SK-N-DZ (cell line): ENCODE data around the gene KLF13.
"Not testable (repeated sequence)": the region's sequence is repeated elsewhere in the genome, so short reads cannot be mapped to it uniquely, and the experiment has no call there.

Source experiments
- DNase-seq: peaks from one replicate; pipeline ENCODE4 v3.0.0-alpha.2; 2015; ENCODE audit warnings: low spot score

Gene KLF13

DNA sequence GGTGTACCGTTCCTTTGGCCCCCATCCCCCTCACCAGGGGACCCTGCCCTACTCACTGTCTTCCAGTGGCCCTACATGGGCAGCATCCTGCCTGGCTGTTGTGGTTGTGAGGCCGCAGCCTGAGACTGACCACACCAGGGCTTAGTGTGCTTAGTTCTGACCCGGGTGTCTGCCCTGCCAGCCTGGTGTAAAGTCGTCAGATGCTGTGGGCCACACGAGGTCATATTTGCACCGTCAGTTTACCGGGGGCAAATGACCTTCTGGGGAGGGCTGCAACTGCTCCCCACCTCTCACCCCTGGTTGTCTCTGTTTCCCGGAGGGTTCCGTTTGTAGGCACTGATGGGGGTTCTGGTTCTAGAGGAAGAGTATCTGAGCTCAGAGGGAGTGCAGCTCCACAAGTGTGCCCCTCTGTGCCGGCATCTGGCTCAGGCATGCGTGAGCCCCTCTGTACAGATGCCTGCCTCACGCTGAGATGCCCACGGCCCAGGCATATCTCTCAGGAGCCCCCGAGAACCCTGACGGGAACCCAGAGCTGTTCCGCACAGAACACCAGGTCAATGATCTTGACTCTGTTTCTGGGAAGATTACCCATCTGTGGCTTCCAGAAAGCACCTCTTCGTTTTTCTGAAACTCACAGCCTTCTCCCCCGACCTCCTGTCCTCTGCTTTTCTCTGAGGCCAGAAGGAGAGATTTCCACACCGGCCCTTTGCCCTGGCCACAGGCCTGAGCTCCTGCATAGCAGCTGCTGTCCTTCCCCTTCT, 19.2 kb downstream of the KLF13 start:
- no peak for DNase-seq

DNA sequence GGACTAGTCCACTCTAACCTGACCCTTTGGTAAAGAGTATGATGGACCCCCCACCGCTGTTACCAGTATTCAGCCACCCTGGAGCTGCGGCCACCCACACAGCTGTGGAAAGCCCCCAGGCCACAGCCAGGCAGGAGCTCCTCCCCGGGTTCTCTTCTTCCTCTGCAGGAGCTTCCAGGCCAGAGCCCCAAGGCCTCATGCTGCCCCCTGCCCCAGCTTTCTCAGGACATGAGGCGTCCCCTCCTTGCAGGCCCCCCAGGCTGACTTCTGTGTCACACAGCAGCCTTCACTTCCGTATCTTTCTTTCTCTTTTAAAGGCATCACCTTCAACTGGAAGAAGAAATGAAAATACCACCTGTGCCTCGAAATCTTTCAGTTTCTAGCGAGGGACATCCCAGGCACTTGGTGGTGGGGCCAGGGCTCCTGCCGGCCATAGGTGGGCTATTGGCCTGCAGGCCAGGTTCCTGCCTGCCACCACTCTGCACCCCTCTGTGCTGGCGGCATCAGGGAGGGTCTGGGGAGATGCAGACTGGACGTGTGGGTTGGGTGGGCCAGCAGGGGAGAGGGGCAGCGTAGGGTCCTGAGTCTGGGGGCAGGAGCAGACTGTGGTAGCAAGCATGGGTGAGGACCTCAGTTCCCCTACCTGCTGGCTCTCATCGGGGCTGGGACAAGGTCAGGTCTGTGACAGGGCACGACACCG, 19.9 kb downstream of the KLF13 start:
- no peak for DNase-seq

DNA sequence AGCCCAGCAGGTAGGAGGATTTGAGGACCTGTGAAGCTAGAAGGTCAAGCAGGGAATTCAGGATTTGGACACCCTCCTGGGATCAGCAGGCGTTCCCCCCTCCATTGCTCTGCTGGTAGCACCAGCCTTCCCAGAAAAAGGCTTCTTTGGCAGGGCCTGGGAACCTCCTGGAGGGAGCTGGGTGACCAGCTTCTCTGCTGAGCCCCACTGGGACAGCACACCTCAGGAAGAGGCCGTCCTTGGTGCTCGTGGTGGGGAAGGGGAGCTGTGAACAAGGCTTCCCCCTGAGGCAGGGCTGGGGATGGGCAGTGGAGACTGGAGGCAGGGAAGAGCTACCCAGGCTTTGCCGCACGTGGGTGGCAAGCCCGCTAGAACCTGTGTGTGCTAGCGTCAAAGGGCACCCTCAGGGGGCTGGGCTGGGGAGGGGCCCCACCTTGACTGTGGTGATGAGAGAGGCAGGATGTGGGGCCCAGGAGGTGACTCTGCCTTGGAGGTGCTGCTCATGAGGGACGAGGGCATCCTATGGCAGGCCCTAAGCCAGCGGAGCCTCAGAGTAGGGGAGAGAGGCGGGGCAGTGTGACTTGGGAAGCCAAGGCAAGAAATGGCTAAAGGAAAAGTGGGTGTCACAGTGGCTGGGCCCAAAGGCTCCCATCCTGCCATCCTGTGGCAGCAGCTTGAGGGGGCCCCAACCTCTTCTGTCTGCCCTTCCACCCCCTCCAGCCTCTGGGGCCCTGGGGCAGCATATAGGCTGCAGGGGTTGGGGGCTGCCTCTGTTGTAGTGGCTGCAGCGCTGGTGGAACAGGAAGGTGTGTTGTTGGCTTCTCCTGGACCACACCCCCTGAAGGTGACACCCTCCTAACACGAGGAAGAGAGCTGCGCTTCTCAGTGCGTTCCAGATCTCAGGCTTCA, 20.7 kb downstream of the KLF13 start:
- no peak for DNase-seq

DNA sequence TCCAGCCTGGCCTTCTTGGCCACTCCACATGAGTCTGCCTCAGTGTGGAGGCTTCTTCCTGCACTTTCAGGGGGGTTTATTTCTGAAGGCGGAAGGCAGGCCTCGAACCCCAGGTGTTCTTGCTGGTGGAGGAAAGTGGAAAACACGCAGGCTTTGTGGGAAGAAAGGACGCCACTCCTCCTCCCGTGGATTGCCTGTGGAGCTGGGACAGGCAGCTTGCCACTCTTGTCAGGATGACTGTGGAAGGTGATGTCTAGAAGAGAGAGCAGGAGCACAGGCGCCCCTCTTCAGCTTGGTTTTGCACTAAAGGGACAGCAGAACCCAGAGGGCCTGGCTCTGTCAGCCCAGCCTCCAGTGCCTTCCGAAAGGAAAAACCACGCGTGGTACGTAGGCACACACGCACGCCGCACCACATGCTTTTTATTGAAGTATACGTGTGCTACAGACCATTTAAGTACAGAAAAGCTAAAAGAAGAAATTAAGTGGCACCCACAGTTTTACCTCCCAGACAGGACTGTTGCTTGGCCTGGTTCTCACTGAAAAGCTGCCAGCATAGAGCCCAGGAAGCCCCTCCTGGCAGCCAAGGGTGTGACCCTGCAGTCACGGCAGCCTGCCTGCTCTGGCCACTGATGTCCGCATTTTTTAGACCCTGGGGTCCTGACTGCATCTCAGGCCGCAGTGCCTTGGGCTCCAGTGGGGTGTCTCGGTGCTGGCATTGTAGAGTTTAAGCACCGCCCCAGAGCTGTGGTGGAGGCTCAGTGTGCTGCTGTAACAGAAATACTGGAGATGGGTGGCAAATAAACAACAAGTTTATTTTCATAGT, 21.6 kb downstream of the KLF13 start:
- DNase-seq = no peak

DNA sequence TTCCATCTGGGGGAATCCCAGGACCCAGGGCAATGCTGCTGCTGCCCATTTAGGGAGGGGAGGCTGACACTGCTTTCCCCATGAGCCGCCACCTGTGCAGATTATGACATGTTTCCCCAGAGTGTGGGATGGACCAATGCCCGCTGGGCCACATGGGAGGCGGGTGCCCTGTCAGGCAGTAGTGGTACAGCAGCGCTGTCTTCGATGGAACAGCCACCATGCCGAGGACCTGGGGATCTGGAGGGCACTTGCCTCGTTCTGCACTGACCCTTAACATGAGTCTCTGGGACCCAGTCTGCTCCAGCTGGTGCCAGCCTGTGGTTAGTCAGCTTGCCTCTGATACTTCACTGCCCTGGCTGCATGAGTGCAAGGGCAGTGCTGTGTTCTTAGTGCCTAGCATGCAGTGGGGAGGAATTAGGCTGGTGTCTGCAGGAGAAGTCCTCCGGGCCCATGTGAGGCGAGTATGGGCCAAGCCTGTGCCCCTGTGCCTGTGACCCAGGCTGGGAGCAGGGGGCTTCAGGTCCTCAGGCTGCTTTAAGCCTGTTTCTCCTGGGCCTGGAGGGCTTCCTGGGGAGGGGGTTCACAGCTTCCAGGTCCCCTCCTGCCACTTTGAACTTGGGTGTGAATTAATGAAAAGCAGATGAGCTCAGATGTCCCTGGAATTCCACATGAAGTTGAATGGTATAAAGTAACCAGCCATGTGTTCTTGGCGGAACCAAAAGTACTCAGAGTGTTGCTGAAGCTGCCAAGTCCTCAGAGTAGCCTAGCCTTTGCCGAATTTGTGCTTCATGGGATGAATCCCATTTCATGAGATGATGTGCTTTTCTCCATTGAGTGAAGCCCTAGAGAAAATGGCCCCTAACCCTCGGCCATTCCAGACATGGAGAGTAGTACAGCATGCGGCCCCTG, 22.9 kb downstream of the KLF13 start:
- DNase-seq = no peak

DNA sequence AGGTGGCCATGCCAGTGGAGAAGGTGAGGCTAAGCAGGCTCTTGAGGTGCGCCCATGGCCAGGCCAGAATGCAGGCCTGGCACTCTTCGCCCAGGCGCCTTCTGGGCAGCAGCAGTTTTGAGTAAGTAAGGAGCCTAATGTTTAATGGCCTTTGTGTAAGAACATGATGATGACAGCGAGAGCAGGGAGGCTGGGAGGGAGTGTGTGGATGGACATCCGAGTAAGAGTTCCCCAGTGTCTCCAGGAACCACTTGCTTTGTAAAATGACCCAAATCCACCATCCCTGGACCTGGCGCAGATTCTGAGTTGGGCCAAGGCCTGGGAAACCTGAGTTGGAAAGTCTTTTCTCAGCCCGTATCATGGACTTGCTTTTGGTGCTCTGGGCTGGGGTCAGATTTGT, 24.1 kb downstream of the KLF13 start:
- no peak for DNase-seq

DNA sequence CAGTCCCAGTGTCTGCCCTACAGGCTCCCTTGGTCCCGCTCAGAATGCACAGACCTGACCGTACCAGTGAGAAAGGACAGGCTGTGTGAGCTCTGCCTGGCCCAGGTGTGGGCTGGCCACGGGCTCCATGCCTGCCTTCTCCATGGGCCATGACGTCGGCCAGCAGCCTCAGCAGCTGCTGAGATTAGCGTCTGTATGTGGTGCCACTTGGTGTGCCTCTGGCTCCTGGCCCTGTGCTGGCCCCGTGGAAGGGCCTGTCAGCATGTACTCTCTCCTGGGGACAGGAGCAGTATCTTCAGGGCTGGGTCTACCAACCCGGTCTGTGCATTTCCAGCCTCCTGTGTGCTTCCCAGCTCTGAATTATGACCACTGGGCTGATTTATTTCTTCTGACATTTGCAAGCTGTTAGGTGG, 25.7 kb downstream of the KLF13 start:
- peak; percentile 41 for DNase-seq

DNA sequence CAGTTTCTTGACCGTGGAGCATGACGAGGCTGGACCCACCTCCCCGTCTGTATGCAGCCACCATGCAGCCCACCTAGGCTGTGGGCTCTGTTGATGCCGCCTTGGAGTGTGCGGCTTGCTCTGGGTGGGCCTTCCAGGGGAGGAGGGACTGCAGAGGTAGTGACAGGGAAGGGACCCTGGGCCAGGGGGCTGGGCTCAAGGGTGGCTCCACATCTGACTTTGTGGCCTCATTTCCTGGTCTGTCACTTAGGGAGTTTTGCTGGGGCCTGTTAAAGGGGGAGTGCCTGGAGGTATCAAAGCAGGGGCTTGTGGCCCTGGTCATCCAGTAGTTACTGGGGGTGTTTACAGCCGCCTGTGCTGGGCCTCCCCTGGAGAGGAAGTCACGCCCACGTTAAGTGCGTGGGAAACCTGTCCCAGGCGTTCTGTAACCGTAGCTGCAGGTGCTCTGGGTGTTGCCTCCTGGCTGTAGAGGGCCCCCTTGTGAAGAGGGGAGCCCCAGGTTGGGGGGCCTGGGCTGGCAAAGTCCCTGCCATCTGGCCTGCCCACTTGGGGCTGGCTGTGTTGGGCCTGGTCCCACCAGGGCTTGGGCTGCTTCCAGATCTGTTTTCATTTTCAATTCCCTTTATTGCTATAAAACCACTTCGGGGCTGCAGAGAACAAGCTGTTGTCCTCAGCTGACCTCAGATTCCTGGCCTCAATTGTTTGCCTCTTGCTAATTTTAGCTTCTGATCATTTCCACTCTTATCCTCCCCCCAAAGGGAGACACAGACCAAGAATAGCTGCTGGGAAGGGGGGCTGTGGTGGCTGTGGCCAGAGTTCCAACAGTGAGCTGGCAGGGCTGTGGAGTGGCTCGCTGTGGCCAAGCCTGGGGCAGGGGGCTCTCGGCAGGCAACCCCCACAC, 26.5 kb downstream of the KLF13 start:
- peak; percentile 45 for DNase-seq

DNA sequence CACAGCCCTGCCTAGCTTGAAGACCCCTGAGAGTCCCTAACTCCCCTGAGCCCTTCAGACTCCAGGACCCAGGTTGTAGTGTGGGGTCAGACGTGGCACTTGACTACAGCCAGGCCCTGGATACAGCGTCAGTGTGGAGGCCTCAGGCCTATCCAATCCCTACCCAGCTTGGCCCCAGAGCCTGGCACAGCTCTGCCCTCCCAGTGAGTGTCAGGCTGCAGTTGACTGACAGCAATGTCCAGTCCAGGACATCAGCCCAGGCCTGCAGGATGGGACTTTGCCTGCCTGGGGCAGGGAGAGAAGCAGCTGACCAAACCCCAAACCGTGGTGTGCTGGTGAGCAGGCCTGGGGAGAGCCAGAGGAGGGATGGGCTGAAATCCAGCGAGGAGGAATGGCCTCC, 27.3 kb downstream of the KLF13 start:
- no peak for DNase-seq

DNA sequence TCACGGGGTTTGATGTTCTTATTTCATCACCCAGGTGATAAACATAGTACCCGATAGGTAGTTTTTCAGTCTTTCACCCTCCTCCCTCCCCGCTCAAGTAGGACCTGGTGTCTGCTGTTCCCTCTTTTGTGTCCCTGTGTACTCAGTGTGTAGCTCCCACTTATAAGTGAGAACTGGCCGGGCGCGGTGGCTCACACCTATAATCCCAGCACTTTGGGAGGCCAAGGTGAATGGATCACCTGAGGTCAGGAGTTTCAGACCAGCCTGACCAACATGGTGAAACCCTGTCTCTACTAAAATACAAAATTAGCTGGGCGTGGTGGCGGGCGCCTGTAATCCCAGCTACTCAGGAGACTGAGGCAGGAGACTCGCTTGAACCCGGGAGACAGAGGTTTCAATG, 29.5 kb downstream of the KLF13 start:
- not testable (repeated sequence) for DNase-seq

DNA sequence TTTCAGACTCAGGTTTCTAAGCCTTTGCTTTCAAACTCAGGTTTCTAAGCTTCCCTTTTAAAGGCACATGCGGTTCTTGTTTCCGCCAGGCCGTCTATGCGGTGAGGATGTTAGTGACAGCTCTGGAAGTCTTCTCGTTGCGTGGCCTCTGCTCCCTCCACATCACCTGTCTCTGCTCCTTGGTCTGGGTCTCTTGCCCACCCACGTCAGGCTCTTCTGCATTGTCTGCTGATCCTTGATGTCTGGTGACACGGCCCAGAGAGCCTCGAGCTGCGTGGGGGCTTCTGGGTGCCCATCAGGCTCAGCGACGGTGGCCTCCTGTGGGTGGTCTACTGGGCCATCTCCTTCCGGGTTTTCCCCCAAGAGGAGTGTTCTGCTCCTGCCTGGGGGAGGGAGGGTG, 30.5 kb downstream of the KLF13 start:
- DNase-seq = no peak

DNA sequence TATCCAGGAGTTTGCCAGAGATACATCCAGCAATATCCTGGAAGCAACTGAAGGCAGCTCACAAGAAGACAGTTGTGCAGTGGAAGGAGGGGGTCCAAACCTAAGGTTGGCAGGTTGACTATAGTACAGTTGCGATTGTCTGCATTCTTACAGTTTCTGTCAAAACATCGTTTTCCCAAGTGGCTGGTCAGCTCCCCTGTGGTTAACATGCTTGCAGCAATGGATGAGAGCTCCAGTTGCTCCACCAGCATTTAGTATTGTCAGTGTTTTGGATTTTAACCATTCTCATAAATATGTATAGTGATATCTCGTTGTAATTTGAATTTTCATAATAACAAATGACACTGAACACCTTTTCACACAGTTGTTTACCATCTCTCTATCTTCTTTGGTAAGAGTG, 31.5 kb downstream of the KLF13 start:
- no peak for DNase-seq

DNA sequence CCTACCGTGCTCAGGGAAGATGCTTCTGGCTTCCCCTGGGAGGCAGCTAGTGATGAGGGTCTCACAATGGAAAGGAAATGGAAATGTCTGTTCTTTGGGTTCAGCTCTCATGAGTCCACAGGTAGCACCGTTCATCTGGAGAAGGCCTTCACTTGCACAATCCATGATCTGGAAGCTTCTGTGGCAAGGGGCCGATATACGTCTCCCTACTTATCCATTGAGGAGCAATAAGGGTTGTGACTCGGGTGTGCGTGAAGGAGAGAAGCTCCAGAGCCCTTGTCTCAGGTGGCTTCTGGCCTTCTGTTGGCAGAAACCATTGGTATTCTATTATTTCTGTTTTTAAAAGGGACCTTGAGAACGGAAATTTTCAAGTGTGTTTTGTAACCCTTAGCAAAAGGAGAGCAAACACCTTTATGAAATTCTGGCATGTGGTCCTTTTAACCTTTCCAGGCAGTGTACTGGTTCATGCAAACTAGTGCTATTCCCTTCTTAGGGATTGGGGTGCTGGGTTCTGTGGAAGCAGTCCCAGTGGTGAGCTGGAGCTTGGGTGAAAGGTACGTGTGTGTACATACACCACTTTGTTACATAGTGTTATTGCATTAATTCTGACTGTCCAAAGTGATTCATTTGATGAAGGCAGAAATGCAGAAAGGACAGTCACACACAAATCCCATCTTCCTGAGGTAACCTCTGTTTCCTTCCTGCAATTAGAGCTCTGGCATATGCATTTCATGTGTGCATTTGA, 32.5 kb downstream of the KLF13 start:
- DNase-seq = no peak

DNA sequence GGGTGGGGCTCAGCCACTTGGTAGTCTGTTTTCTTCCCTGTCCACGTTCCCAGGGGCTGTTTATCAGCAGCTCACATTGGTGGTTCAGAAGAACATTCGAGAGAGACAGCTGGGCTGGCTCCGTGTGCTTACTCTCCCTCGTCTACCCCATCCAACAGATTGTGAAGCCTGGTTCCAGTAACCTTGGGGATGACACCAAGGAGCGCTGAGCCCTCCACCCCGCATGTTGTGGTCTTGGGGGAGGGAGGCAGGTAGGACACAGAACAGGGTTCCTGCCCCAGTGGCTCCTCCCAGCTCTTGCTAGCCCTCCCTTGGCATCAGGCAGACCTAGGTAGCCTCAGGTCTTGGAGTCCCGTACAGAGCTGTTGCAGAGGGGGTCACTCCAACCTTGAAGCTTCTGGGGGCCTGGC, 33.1 kb downstream of the KLF13 start:
- DNase-seq = no peak

DNA sequence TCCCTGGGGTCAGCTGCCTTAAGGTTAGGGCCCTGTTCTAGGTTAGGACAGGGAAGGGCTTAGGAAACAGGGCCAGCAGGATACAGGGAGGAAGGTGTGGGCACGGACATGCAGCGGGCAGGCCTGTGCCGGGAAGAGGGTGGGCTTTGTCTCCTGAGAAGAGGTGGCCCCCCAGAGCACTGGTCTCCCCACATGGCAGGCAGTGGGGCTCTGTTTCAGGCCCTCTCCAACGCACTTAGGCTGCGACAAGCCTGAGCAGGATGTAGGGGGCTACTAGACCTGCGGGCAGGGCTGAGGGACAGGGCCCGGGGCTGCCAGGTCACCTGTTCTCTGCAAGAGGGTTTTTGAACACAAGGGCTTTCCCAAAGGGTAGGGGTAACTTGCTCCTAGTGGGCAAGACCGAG, 33.5 kb downstream of the KLF13 start:
- no peak for DNase-seq

DNA sequence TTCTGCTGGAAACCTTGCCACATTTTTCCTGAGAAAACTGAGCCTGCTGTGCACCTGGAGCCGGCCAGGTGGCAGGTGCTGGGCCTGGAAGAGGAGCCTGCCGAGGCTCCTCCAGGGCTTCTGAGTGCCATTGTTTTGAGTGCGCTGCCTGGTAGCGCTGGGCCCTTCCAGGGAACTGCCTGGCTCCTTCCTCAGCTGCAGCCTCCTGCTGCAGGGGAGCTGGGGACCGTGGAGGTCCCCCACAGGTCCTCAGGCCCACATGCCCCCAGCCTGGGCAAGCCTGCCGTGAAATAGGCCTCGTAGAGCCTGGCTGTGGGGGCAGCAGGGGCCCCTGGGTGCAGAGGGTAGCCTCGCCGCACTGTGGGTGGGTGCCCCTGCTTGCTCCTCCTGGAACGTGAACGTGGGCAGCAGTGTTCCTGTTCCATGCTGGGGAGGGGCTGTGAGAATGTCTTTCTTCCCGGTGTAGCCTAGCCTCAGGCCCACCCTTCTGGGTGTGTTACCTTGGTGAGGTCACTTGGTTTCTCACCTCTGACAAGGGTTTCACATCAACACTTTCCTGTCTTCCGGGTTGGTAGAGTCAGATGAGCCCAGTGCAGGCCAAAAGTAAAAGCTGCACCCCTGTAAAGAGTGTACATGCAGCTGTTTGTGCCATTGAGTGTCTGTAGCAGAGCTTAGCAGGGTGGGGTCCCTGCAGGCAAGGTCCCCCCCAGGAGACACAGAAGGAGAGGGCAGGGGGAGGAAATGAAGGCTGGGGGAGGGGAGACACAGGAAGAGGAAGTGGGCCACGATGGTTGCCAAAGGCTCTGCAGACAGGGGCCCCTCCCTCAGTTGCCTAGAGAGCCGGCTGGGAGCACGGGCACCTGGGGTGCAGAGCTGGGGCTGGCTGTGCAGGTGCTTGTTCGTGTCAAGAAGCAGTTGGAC, 34.5 kb downstream of the KLF13 start:
- DNase-seq = no peak

DNA sequence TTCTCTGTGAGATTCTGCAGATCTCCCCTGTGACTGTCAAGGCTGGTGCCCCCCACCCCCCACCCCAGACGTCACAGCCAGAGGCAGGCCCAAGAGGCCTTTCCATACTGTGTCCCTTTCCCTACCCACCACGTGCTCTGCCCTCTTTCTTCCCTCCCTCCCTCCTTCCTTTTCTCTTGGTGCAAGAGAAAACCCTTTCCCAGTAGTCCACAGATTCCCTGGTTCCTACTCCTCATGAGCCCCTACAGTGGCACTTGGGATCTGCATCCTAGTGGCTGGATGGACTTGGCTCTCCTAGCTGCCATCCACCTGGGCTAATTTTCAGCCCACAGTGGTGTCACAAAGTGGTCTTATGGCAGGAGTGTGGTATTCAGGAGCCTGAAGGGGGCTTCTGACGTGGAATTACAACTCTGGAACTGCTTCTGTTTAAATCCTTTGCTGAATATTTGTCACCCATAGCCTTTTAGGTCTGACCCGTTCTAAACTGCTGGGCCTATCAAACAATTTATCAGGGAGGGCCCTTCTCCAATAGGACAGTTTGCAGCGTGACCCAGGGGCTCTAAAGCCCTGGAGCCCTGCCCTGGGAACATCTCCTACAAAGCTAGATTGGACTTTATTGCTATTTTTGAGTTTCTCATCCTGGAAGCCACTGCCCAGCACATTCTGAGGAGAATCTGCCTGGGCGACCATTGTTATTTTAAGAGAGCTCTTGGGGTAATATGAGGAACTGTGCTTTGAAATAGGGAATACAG, 35.3 kb downstream of the KLF13 start:
- peak; percentile 94 for DNase-seq
